Erythroblast (primary cell): ENCODE results near the gene ARHGEF38.

Source experiments
- GATA1 ChIP-seq: IDR thresholded peaks from 2 replicates; pipeline ENCODE4 v1.6.1; 2011; ENCODE audit warnings: low read depth, mild to moderate bottlenecking, control low read depth, low read length, moderate library complexity
- POLR2A ChIP-seq: IDR thresholded peaks from 2 replicates; pipeline ENCODE4 v1.6.1; 2011; ENCODE audit warnings: mild to moderate bottlenecking, low read length

- TF ChIP-seq POLR2A (no peak), GATA1 (no peak)
Observed at GRCh38 chr4:105631818-105632400, 79.5 kb downstream of the ARHGEF38 start.
